Measurements from ENCODE around the gene CAPNS2.

Gene CAPNS2

GRCh38 chr16:55555436-55555835, 11.0 kb upstream of the CAPNS2 start:
- Histone ChIP-seq H3K36me3 (ENCODE audit: insufficient read depth, insufficient read length, low read length) (peaks cover 14% of the 10 kb centered on the region), H3K4me1 (ENCODE audit: insufficient read depth, insufficient read length) (no peaks in the 10 kb centered on the region), H3K9me3 (ENCODE audit: insufficient read depth, low read length) (peaks cover 13% of the 10 kb centered on the region; the same call in 1 of the 2 replicates), H3K4me3 (ENCODE audit: insufficient read length, low read depth) (no peak overlapping the region), H3K27me3 (ENCODE audit: insufficient read depth, insufficient read length) (no peaks in the 10 kb centered on the region), H3K9ac (ENCODE audit: insufficient read length, low read depth) (no peak overlapping the region)
- DNase-seq (ENCODE audit: low read depth, low spot score) = no peak
- TF ChIP-seq SUZ12 (IDR thresholded peaks at IDR 0.05; ENCODE audit: extremely low read depth, insufficient read depth, insufficient read length) (no peak), ZNF274 (IDR thresholded peaks at IDR 0.05; ENCODE audit: low read depth, low read length) (no peak), YY1 (IDR thresholded peaks at IDR 0.05; ENCODE audit: insufficient read depth, insufficient read length) (no peak)

GRCh38 chr16:55557186-55557585, 9.3 kb upstream of the CAPNS2 start:
- H3K9me3 ChIP-seq (ENCODE audit: insufficient read depth, low read length) = peaks cover 13% of the 10 kb centered on the region; the same call in 1 of the 2 replicates
- no peak overlapping the region for H3K9ac ChIP-seq (ENCODE audit: insufficient read length, low read depth)
- no peak for TF ChIP-seq SUZ12 (IDR thresholded peaks at IDR 0.05; ENCODE audit: extremely low read depth, insufficient read depth, insufficient read length)
- no peak for TF ChIP-seq YY1 (IDR thresholded peaks at IDR 0.05; ENCODE audit: insufficient read depth, insufficient read length)
- no peak for TF ChIP-seq ZNF274 (IDR thresholded peaks at IDR 0.05; ENCODE audit: low read depth, low read length)
- H3K4me3 ChIP-seq (ENCODE audit: insufficient read length, low read depth) = no peak overlapping the region
- peaks cover 13% of the 10 kb centered on the region for H3K36me3 ChIP-seq (ENCODE audit: insufficient read depth, insufficient read length, low read length)
- H3K27me3 ChIP-seq (ENCODE audit: insufficient read depth, insufficient read length) = no peaks in the 10 kb centered on the region
- no peaks in the 10 kb centered on the region for H3K4me1 ChIP-seq (ENCODE audit: insufficient read depth, insufficient read length)
- DNase-seq (ENCODE audit: low read depth, low spot score) = no peak

- Histone ChIP-seq H3K9ac (ENCODE audit: insufficient read length, low read depth) (no peak overlapping the region), H3K4me1 (ENCODE audit: insufficient read depth, insufficient read length) (no peaks in the 10 kb centered on the region), H3K36me3 (ENCODE audit: insufficient read depth, insufficient read length, low read length) (peaks cover 7% of the 10 kb centered on the region), H3K27me3 (ENCODE audit: insufficient read depth, insufficient read length) (no peaks in the 10 kb centered on the region), H3K4me3 (ENCODE audit: insufficient read length, low read depth) (no peak overlapping the region), H3K9me3 (ENCODE audit: insufficient read depth, low read length) (peaks cover 5% of the 10 kb centered on the region; the same call in 1 of the 2 replicates)
- TF ChIP-seq YY1 (IDR thresholded peaks at IDR 0.05; ENCODE audit: insufficient read depth, insufficient read length) (no peak), ZNF274 (IDR thresholded peaks at IDR 0.05; ENCODE audit: low read depth, low read length) (no peak), SUZ12 (IDR thresholded peaks at IDR 0.05; ENCODE audit: extremely low read depth, insufficient read depth, insufficient read length) (no peak)
- no peak for DNase-seq (ENCODE audit: low read depth, low spot score)
Measured at GRCh38 chr16:55559233-55559632, 7.3 kb upstream of the CAPNS2 start.

GRCh38 chr16:55559933-55560516, 6.5 kb upstream of the CAPNS2 start:
- no peak for DNase-seq (ENCODE audit: low read depth, low spot score)
- TF ChIP-seq ZNF274 (IDR thresholded peaks at IDR 0.05; ENCODE audit: low read depth, low read length) (no peak), YY1 (IDR thresholded peaks at IDR 0.05; ENCODE audit: insufficient read depth, insufficient read length) (no peak), SUZ12 (IDR thresholded peaks at IDR 0.05; ENCODE audit: extremely low read depth, insufficient read depth, insufficient read length) (no peak)
- H3K36me3 ChIP-seq (ENCODE audit: insufficient read depth, insufficient read length, low read length) = peaks cover 5% of the 10 kb centered on the region
- H3K27me3 ChIP-seq (ENCODE audit: insufficient read depth, insufficient read length) = no peaks in the 10 kb centered on the region
- H3K9ac ChIP-seq (ENCODE audit: insufficient read length, low read depth) = no peak overlapping the region
- no peaks in the 10 kb centered on the region for H3K4me1 ChIP-seq (ENCODE audit: insufficient read depth, insufficient read length)
- H3K4me3 ChIP-seq (ENCODE audit: insufficient read length, low read depth) = no peak overlapping the region
- H3K9me3 ChIP-seq (ENCODE audit: insufficient read depth, low read length) = no peaks in the 10 kb centered on the region

GRCh38 chr16:55561319-55561848, 5.1 kb upstream of the CAPNS2 start:
- Histone ChIP-seq H3K4me1 (ENCODE audit: insufficient read depth, insufficient read length) (no peaks in the 10 kb centered on the region), H3K27me3 (ENCODE audit: insufficient read depth, insufficient read length) (no peaks in the 10 kb centered on the region), H3K36me3 (ENCODE audit: insufficient read depth, insufficient read length, low read length) (peaks cover 5% of the 10 kb centered on the region), H3K9ac (ENCODE audit: insufficient read length, low read depth) (no peak overlapping the region), H3K9me3 (ENCODE audit: insufficient read depth, low read length) (no peaks in the 10 kb centered on the region), H3K4me3 (ENCODE audit: insufficient read length, low read depth) (no peak overlapping the region)
- TF ChIP-seq YY1 (IDR thresholded peaks at IDR 0.05; ENCODE audit: insufficient read depth, insufficient read length) = no peak
- no peak for TF ChIP-seq ZNF274 (IDR thresholded peaks at IDR 0.05; ENCODE audit: low read depth, low read length)
- no peak for TF ChIP-seq SUZ12 (IDR thresholded peaks at IDR 0.05; ENCODE audit: extremely low read depth, insufficient read depth, insufficient read length)
- DNase-seq (ENCODE audit: low read depth, low spot score) = no peak

- Histone ChIP-seq H3K9ac (ENCODE audit: insufficient read length, low read depth) (no peak overlapping the region), H3K36me3 (ENCODE audit: insufficient read depth, insufficient read length, low read length) (peaks cover 15% of the 10 kb centered on the region), H3K4me3 (ENCODE audit: insufficient read length, low read depth) (no peak overlapping the region), H3K9me3 (ENCODE audit: insufficient read depth, low read length) (no peaks in the 10 kb centered on the region), H3K27me3 (ENCODE audit: insufficient read depth, insufficient read length) (no peaks in the 10 kb centered on the region), H3K4me1 (ENCODE audit: insufficient read depth, insufficient read length) (no peaks in the 10 kb centered on the region)
- DNase-seq (ENCODE audit: low read depth, low spot score) = no peak
- no peak for TF ChIP-seq ZNF274 (IDR thresholded peaks at IDR 0.05; ENCODE audit: low read depth, low read length)
- TF ChIP-seq SUZ12 (IDR thresholded peaks at IDR 0.05; ENCODE audit: extremely low read depth, insufficient read depth, insufficient read length) = no peak
- no peak for TF ChIP-seq YY1 (IDR thresholded peaks at IDR 0.05; ENCODE audit: insufficient read depth, insufficient read length)
Measured at GRCh38 chr16:55562936-55563335, 3.5 kb upstream of the CAPNS2 start.

- Histone ChIP-seq H3K4me1 (ENCODE audit: insufficient read depth, insufficient read length) (no peaks in the 10 kb centered on the region), H3K9me3 (ENCODE audit: insufficient read depth, low read length) (no peaks in the 10 kb centered on the region), H3K27me3 (ENCODE audit: insufficient read depth, insufficient read length) (no peaks in the 10 kb centered on the region), H3K4me3 (ENCODE audit: insufficient read length, low read depth) (no peak overlapping the region), H3K9ac (ENCODE audit: insufficient read length, low read depth) (no peak overlapping the region), H3K36me3 (ENCODE audit: insufficient read depth, insufficient read length, low read length) (peaks cover 15% of the 10 kb centered on the region)
- no peak for DNase-seq (ENCODE audit: low read depth, low spot score)
- no peak for TF ChIP-seq ZNF274 (IDR thresholded peaks at IDR 0.05; ENCODE audit: low read depth, low read length)
- no peak for TF ChIP-seq YY1 (IDR thresholded peaks at IDR 0.05; ENCODE audit: insufficient read depth, insufficient read length)
- no peak for TF ChIP-seq SUZ12 (IDR thresholded peaks at IDR 0.05; ENCODE audit: extremely low read depth, insufficient read depth, insufficient read length)
Measured at GRCh38 chr16:55563797-55564196, 2.7 kb upstream of the CAPNS2 start.

Data from NT2/D1 (cell line).